Activated CD8-positive, alpha-beta memory T cell treated with anti-CD3 and anti-CD28 coated beads, Interleukin-2, amount 50 U/mL, for 4 hours (primary cell): Measurements from ENCODE around the gene SUSD3.

ENCODE experiments used
- DNase-seq: peaks from one replicate; pipeline ENCODE4 v3.0.0-alpha.2; 2020

SUSD3 gene

DNA sequence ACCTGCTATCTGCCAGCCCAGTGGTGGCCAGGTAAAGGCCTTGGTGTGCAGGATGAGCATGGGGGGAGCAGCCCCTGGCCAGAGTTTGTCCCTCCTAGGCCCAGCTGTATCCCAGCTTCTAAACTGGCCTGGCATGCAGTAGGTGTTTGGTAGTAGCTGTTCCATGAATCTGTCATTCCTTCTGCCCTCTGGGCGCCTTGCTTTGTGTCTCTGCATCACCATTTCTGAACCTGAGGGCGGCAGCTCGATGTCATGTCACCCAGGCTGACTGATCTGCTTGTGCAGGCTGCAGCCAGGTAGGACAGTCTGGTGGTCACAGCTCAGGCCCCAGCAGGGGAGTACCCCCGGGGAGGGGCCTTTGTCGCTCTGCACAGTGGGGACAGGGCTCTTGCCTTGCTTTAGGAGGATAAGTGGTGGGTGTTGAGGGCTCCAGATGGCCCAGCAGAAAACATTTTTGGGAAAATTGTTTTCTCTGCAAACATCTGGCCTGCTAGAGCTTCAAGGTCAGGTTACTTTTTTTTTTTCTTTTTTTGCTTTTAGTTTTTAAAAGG, 4.6 kb upstream of the SUSD3 start:
- no peak for DNase-seq

DNA sequence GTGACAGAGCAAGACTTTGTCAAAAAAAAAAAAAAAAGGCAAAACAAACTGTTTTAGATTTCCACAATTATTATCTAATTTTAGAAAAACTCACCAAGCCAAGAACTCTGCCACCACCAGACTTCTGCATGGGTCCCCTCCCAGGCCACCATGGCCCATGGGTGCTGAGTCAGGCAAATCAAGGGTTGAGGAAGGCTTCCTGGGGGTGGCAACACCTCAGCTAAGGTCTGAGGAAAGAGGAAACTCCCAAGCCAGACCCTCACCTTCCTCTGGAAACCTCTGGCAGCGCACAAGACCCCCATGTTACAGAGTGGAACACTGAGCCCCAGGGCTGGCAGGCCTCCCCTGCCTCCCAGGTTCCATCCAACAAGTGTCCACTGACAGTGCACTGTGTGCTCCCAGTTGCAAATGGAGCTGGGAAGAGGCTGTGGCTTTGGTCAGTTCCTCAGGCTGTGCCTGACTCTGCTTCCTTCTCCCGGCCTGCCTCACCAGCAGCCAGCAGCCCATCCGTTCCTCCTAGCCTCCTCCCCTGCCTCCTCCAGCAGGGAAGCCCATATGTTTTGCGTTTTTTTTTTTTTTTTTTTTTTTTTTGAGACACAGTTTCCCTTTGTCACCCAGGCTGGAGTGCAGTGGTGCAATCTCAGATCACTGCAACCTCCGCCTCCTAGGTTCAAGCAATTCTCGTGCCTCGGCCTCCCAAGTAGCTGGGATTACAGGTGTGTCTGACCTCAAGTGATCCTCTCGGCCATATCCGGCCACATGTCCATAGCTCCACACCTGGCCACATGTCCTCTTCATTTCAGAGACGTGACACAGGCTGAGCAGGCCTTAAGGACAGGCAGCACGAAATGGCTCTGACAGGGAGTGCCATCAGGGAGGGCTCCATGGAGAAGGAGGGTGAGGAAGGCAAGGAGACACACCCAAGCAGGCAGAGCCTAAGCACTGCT, 3.5 kb upstream of the SUSD3 start:
- no peak for DNase-seq

GRCh38 chr9:93057042-93057702, 1.3 kb upstream of the SUSD3 start:
- no peak for DNase-seq

DNA sequence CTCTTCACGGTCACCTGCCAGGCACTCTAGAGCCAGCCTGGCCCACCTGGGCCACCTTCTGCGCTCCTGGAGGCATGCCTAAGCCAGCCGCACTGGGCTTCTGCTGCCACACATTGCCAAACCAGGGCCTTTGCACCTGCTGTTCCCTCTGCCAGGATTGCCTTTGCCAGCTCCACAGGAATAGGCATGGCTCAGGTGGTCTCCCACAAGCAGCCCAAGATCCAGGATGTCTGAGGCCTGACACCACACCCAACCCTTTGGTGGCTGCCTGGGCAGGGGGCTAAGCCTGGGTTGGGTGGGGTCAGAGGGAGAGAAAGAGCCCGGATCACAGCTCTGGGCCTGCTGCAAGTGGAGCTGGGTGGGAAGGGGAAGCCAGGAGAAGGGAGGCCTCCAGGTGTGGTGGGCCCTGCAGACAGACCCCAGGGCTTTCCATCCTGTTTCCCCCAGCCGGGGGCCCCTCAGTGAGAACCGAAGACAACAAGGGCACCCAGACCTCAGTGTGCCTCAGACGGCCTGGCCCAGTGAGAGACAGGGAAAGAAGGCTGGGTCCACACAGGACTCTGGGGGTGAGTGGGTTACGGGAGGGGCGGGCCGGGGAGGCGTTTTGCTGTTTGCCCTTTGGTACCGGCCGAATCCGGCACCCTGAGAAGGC, 672 bp upstream of the SUSD3 start:
- DNase-seq = no peak

GRCh38 chr9:93059011-93059714, 662 bp downstream of the SUSD3 start:
- peak; percentile 38 for DNase-seq

- no peak for DNase-seq
These were observed 1.4 kb downstream of the SUSD3 start for GRCh38 chr9:93059715-93060578.

GRCh38 chr9:93060746-93061259, 2.3 kb downstream of the SUSD3 start:
- no peak for DNase-seq

GRCh38 chr9:93061260-93061751, 2.8 kb downstream of the SUSD3 start:
- no peak for DNase-seq

DNA sequence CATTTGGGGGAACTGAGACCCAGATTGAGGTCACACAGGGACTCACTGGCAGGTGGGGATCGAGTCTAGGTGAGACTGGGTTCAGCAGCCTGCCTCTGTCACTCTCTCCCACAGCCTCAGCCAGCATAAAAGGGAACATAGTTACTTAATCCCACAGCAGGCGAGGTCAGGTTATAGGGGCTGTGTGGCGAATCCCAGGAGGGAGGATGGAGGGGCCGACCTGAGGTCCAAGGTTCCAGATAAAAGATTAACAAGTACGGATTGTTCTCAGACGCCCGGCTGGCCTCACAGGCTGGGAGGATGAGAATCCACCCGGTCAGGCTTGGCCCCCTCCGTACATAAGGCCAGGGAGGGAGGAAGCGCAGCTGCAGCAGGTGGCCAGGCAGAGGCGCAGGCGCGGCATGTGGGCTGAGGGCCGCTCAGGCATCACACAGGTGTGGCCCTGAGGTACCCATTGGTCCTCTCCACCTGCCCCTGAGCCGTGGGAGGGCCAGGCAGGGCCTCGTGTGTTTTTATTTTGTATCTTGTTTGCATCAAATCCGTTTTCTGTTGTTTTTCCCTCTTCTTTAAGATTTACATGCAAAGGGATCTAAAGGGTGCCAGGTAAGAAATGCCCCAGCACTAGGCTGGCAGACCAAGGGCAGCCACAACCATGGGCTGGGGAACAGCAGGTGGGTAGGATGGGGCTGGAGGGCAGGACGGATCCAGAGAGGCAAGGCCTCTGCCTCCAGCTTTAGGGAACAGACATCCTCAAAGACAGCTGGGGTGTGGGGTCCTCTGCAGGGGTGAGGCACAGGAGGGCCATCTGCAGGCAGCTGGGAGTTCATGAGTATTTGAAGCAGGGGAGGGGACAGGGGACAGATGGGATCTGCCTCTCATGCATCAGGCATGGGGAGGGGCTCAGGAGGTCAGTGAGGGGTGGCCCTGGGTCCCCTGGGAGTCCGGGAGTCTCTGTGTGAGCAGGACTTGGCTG, 3.6 kb downstream of the SUSD3 start:
- no peak for DNase-seq

DNA sequence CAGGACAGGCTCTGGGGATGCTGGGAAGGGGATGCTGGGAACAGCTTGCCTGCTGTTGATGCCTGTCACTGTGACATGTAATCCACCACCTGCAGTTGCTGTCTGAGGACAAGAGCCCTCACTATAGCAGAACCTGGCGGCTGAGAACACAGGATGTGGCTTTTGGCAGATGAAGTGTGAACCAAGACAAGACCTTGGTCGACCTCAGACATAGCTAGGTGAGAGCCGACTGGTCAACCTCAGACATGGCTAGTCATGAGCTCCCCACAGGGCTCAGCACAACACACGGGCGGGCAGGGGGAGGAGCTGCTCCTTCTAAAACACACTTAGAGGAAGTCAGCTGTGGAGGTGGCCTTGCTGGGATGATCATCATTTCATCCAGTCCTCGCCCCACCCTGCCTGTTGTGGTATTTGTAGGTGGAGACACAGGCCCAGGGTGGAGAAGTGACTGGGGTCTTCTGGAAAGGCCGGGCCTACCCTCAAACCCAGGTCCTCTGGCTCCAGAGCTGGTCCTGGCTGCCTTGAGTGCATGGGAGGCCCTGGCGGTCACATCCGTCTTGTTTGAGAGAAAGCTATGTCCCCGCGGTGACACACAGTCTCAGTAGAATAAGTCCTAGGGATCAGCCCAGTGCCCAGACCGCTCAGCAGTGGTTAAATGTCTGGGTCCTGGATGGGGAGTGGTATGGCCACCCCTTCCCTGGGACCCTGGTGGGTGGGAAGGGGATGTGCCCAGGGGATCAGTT, 6.1 kb downstream of the SUSD3 start:
- DNase-seq = peak; percentile 78

GRCh38 chr9:93065135-93065720, 6.7 kb downstream of the SUSD3 start:
- no peak for DNase-seq

- no peak for DNase-seq
These were observed 8.6 kb downstream of the SUSD3 start for GRCh38 chr9:93066978-93067603.

- no peak for DNase-seq
These were observed 10.5 kb downstream of the SUSD3 start for GRCh38 chr9:93068956-93069355.

- no peak for DNase-seq
These were observed 13.0 kb downstream of the SUSD3 start for GRCh38 chr9:93071464-93071863.

GRCh38 chr9:93072383-93072795, 13.9 kb downstream of the SUSD3 start:
- peak; percentile 58 for DNase-seq

DNA sequence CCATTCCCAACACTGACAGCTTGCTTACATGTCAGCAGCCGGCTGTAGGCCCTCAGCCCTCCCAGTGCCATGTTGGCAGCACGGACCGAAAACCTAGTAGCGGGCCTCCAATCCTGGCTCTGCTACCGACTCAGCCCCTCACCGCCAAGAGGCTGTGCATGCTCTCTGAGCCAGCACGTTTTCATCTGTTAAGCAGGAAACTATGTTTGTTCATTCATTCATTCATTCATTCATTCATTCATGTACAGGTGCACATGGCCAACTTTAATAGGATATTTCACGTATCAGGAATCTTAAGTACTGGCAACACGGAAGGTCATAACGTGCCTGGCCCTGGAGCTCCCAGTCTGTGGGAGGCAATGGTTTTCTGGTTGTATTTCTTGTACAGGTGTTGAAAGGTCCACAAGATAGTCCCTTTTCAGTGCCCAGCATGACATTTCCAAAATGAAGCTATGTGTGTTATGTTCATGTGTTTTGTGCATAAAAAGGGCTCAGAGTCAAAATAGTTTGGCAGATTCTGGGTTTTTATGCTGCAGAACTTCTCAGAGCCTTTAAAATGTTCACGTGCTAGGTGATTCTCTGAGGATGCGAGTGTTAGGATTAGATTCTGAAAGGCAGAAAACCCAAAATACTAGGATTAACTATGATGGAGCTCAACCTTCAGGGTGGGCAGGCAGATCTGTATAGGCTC, 17.7 kb downstream of the SUSD3 start:
- no peak for DNase-seq

- no peak for DNase-seq
These were observed 18.3 kb downstream of the SUSD3 start for GRCh38 chr9:93076792-93077128.

- DNase-seq = no peak
These were observed 18.9 kb downstream of the SUSD3 start for GRCh38 chr9:93077367-93077766.
